HG03460 (cell line): Measurements from ENCODE around the gene RPL7A.
"Not testable (repeated sequence)": the region's sequence is repeated elsewhere in the genome, so short reads cannot be mapped to it uniquely, and the experiment has no call there.

Source experiments
- ATAC-seq: cut with Tn5 transposase; IDR thresholded peaks from one replicate; pipeline ENCODE4 v1.9.1; 2021; ENCODE audit not compliant: unreplicated experiment

RPL7A gene

DNA sequence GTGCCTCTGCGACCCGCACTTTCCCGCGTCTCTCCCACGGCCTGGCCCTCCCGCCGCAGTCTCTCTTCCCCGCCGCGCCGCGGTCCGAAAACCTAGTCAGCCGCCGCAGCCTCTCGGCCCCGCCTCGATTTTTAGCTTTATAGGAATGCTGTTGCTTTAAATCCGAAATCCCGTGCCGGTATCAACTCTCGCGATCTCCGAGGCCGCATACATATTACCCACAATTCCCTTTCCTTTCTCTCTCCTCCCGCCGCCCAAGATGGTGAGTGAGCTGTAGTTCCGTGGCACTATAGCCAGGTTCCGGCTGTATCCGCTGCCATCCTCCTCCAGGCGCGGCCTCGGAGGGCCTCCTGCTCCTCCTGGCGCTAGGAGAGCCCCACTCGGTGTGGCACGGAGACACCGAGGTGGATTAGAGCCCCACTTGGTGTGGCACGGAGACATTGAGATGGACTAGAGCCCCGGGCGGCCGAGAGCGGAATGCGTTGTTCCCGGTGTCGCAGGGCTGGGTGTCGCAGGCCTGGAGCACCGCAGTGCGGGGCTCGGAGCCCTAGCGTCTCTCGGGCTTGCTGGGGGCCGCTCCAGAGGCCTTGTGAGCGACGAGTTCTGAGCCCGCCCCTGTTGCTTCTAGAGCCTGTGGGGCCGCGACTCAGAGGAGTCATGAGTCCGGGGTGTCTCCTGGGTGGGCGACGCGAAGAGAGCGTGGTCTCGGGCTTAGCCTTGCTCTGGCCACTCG, at the start of gene RPL7A, which contains the start of gene MED22:
TSS of gene RPL7A (plus strand) at position 234 of the 733 bp plus-strand sequence. CDS start at position 260, 26 bp downstream.
TSS of gene MED22 (minus strand) at position 147 of the 733 bp plus-strand sequence. CDS start 1,469 bp downstream, outside the sequence.
- peak; percentile 66 for ATAC-seq

DNA sequence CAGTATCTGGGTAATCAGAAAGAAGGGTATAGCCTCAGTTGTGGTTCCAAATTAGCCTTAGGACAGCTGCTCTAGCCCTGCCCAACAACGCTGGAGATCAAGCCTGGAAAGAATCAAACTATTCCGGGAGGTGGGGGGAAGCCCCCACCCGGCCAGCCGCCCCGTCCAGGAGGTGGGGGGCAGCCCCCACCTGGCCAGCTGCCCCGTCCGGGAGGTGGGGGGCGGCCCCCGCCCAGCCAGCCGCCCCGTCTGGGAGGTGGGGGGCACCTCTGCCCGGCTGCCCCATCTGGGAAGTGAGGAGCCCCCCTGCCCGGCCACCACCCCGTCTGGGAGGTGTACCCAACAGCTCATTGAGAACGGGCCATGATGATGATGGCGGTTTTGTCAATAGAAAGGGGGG, 48.0 kb upstream of the RPL7A start:
- not testable (repeated sequence) for ATAC-seq

- ATAC-seq = no peak
These were observed 46.5 kb upstream of the RPL7A start for GRCh38 chr9:133301253-133302230.

GRCh38 chr9:133303266-133304157, 44.5 kb upstream of the RPL7A start:
- no peak for ATAC-seq

DNA sequence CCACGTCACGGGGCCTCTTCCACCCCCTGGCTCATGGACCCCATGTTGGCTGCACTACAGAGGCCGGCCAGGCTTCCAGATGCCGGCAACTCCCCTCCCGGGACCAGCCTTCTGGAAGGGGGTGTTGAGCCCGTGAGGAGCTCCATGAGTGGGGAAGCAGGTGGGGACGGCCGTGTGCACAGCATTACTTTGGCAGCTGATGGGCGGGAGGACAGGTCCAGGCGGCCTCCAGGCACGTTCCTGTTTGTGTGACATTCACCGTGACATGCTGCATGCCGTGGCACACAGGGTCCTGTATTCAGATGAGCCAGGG, 43.9 kb upstream of the RPL7A start:
- ATAC-seq = no peak

- ATAC-seq = no peak
These were observed 43.3 kb upstream of the RPL7A start for GRCh38 chr9:133304477-133305377.

DNA sequence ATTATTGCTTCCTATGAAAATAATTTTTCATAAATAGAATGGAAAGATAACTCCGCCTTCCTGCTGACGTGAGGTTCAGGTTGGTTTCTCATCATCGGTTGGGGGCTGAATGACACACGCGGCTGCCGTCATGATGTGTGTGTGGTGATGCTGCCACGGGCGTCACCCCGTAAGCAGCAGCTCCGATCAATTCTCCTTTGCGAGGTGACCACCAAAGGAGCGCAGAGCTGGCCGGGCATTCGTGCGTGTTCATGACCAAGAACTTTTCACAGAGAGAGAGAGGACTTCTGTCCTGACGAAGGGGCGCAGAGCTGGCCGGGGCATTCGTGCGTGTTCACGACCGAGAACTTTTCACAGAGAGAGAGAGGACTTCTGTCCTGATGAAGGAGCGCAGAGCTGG, 42.3 kb upstream of the RPL7A start:
- no peak for ATAC-seq

- no peak for ATAC-seq
These were observed 41.5 kb upstream of the RPL7A start for GRCh38 chr9:133306242-133307204.

DNA sequence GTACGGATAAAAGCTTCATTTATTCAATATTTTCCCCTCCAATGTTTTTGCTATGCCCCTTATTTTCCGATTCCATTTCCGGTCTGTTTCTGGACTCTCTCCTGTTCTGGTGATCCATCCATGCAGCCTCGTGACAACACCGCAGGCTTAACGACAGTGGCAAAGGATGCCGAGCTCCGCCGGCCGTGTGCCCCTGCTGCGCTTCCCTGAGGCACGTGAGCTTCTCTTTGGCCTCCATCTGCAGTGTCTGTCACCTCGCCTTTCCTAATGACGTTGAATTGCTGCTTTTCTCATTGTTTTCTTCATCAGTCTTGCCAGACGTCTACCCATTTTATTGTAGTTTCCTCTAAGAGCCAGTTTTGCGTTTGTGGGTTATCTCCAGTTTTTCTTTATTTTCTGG, 40.7 kb upstream of the RPL7A start:
- ATAC-seq = no peak

DNA sequence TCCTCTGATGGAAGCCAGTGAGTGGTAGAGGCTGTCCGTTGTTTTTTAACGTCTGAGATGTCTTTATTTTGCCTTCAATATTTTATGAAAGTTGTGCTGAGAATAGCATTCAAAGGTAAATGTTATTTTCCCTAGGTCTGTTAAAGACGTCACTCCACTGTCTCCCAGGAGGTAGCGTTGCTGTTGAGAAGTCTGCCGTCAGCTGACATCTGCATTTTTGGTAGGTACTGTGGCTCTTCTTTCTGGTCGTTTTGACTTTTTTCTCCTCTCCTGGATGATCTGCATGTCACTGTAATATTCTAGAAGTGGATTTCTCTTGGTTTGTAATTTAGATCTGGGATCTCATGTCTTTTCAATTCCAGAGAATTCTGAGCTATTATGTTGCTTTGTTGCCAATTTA, 38.4 kb upstream of the RPL7A start:
- no peak for ATAC-seq

GRCh38 chr9:133315997-133316396, 32.0 kb upstream of the RPL7A start:
- ATAC-seq = no peak

DNA sequence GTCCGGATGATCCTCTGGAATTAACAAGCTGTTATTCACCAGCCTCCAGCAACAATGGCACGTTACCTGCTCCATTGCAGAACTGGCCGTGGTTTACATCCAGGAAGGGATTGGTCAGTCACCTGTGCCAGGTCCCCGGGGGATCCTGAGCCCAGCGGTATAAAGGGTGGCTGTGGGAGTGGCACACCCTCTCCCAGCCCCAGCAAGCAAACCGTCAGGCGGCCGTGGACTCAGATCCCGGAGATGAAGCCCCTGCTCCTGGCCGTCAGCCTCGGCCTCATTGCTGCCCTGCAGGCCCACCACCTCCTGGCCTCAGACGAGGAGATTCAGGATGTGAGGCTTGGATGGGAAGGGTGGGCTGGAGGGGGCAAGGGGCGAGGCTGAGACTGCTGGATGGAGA, 30.5 kb upstream of the RPL7A start:
- ATAC-seq = not testable (repeated sequence)

- no peak for ATAC-seq
These were observed 27.6 kb upstream of the RPL7A start for GRCh38 chr9:133320421-133320881.

DNA sequence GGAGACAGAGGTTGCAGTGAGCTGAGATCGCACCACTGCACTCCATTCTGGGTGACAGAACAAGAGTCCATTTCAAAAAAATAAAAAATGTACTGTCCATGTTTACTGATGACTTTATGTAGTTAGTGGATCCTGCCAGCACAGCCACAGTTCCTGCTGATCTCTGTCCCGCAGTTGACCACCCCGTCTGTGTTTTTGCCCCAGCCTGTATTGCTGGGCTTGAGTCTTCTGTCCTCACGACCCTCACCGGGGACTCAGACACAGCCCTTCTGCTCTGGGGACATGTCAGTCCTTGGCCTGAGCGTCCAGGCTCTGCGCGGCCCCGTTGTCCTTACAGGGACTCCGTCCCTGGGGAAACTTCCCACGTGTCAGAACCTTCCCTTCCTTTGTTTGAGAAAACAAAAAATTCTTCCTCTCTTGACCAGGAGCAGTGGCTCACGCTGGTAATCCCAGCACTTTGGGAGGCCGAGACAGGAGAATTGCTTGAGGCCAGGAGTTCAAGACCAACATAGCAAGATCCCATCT, 26.5 kb upstream of the RPL7A start:
- no peak for ATAC-seq

DNA sequence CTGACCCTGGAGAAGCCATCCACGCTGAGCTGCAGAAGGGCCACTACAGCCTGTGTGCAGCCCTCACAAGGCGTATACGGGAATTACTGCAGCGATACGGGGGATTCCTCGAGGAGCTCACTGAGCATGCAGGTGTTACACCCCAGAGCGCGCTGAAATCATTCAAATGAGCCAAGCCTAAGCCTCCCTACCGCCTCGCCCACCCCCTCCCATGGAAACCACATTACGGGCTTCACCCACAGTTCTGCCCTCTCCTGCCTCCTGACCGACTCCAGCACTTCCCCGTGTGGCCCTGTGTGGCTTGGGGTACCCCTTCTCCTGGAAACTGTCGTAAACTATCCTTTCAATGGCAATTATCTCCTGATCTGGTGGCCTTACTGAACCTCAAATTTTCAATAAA, 25.3 kb upstream of the RPL7A start:
- no peak for ATAC-seq

DNA sequence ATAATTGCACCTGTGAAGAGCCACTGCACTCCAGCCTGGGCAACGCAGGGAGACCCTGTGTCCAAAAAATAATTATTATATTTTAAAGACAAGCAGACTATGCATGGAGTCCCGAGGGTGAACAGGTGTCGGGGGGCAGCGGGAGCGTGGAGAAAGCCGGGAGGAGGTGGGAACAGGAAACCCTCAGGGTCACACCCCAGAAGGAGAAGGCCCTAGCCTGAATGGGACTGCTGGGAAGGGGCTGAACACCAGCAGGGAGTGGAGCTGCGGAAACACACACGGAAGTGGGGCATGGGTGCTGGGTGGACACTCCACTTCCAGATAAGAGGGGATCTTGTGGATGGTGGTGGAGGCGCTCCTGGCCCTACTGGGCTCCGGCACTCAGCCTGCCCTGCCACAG, 24.8 kb upstream of the RPL7A start:
- ATAC-seq = no peak

DNA sequence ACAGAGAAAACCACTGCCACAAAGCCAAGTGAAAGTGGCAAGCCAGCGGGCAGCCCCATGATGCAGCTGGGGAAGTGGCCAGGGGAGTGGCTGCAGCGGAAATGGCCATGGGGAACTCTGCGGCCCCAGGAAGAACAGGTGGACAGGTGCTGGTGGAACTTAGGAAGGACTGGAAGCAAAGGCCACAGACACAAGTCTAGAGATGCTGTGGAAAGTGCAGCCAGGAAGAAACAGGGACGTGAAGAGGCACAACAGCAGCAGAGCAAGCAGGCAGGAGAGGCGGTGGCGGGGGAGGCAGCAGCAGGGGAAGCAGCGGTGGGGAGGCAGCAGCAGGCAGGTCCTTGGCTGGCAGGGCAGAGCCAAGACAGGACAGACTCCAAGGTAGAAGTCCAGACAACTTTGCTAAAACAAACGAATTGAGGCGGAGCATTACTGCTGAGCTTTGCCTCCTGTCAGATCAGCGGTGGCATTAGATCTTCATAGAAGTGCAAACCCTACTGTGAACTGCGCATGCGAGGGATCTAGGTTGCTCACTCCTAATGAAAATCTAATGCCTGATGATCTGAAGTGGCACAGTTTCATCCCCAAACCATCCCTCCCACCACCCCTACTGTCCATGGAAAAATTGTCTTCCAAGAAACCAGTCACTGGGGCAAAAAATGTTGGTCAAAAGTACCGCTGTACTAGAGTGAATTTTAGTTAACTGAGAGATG, 23.9 kb upstream of the RPL7A start:
- no peak for ATAC-seq

DNA sequence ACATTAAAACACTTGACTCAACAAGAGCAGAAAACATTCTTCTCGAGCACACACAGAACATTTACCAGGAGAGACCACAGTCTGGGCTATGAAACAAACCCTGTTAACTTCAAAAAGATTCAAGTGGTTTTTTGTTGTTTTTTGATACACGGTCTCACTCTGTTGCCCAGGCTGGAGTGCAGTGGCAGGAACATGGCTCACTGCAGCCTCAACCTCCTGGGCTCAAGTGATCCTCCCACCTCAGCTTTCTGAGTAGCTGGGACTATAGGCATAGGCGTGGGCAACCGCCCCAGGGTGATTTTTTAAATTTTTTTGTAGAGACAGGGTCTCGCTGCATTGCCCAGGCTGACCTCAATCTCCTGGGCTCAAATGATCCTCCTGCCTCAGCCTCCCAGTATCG, 21.0 kb upstream of the RPL7A start:
- ATAC-seq = not testable (repeated sequence)
